ENCODE measurements around the gene DYRK3. TPM values are rescaled to one million over a fixed set of nuclear protein-coding genes. Genes with fewer than 3 reads are reported as not detected.

The DYRK3 gene
- total RNA-seq, 1 experiment from 2014 or later, result 30.5 TPM

Other genes starting within 250 kb of the DYRK3 start
- gene IKBKE, start 165.1 kb upstream of the DYRK3 start, total RNA-seq (2014; rRNA removed), result 9.2 and 10.7 TPM in 2 replicates
- 0.19 and 0.63 TPM in 2 replicates for gene RASSF5, start 128.0 kb upstream of the DYRK3 start, total RNA-seq (2014; rRNA removed)
- 49.3 and 53.5 TPM in 2 replicates for gene EIF2D, start 23.1 kb upstream of the DYRK3 start, total RNA-seq (2014; rRNA removed)
- gene MAPKAPK2, start 49.4 kb downstream of the DYRK3 start, total RNA-seq (2014; rRNA removed), result 41.7 and 49.4 TPM in 2 replicates
- gene IL19, start 135.2 kb downstream of the DYRK3 start, total RNA-seq (2014; rRNA removed), result not detected in 2 replicates
- not detected in 2 replicates for gene IL10, start 137.0 kb downstream of the DYRK3 start, total RNA-seq (2014; rRNA removed)
- not detected in 2 replicates for gene IL20, start 230.1 kb downstream of the DYRK3 start, total RNA-seq (2014; rRNA removed)

All from LHCN-M2 (cell line).